ENCODE results near the gene SLC7A8. TPM values are rescaled to one million over a fixed set of nuclear protein-coding genes. Genes with fewer than 3 reads are reported as not detected.

The SLC7A8 gene
- total and polyA plus RNA-seq, 2 donors (not counting 1 experiment from before 2014, with no cell fraction given) = 1.4 to 10.2 TPM

- no peaks in the 10 kb centered on the region for H3K9me3 ChIP-seq (ENCODE audit: control insufficient read depth, insufficient read depth, low read depth, low read length)
- no peaks in the 10 kb centered on the region for H3K27me3 ChIP-seq (ENCODE audit: control insufficient read depth, insufficient read depth, low read length)
- peak overlapping the region; percentile 99 for H3K9ac ChIP-seq (ENCODE audit: insufficient read depth, low read length)
- no peaks in the 10 kb centered on the region for H3K4me1 ChIP-seq (ENCODE audit: control insufficient read depth, extremely low read depth, insufficient read depth, low read length)
- peak overlapping the region; percentile 92 for H3K4me2 ChIP-seq (ENCODE audit: extremely low read depth, insufficient read depth, low read length)
- H3K27ac ChIP-seq (ENCODE audit: insufficient read depth, low read length) = peak overlapping the region; percentile 98
- no peak for DNase-seq (ENCODE audit: low read depth in 2 of 2)
- peaks cover 76% of the 10 kb centered on the region for H3K79me2 ChIP-seq (ENCODE audit: control insufficient read depth, insufficient read depth, low read length)
- peak overlapping the region; percentile 79 to 93 (median 87) for H3K4me3 ChIP-seq (replicated peaks in 1 of 4; ENCODE audit: control extremely low read depth in 1 of 4, insufficient read depth in 1 of 4, low read depth in 3 of 4, low read length in 4 of 4)
- TF ChIP-seq CTCF (conservative IDR thresholded peaks at IDR 0.05 in 1 of 2, IDR thresholded peaks at IDR 0.05 in 1 of 2; ENCODE audit: low read depth in 1 of 2, low read length in 2 of 2) (peak; percentile 27), EZH2 (IDR thresholded peaks at IDR 0.05; ENCODE audit: low read length, missing control alignments) (no peak)
- no peaks in the 10 kb centered on the region for H4K20me1 ChIP-seq (ENCODE audit: control insufficient read depth, extremely low read depth, insufficient read depth, low read length)
- no peak overlapping the region for H2AFZ ChIP-seq (ENCODE audit: low read length)
- H3K36me3 ChIP-seq (ENCODE audit: control insufficient read depth, insufficient read depth, low read length) = peaks cover 15% of the 10 kb centered on the region
Observed at GRCh38 chr14:23093991-23094665, 89.3 kb downstream of the SLC7A8 start.

GRCh38 chr14:23093526-23093925 lies 89.9 kb downstream of the SLC7A8 start:
- Histone ChIP-seq H3K9ac (ENCODE audit: insufficient read depth, low read length) (peak overlapping the region; percentile 99), H3K27me3 (ENCODE audit: control insufficient read depth, insufficient read depth, low read length) (no peaks in the 10 kb centered on the region), H3K27ac (ENCODE audit: insufficient read depth, low read length) (peak overlapping the region; percentile 98), H4K20me1 (ENCODE audit: control insufficient read depth, extremely low read depth, insufficient read depth, low read length) (no peaks in the 10 kb centered on the region), H3K4me3 (replicated peaks in 1 of 4; ENCODE audit: control extremely low read depth in 1 of 4, insufficient read depth in 1 of 4, low read depth in 3 of 4, low read length in 4 of 4) (peak overlapping the region; percentile 79 to 93 (median 87)), H3K4me1 (ENCODE audit: control insufficient read depth, extremely low read depth, insufficient read depth, low read length) (no peaks in the 10 kb centered on the region), H3K9me3 (ENCODE audit: control insufficient read depth, insufficient read depth, low read depth, low read length) (no peaks in the 10 kb centered on the region), H3K36me3 (ENCODE audit: control insufficient read depth, insufficient read depth, low read length) (peaks cover 15% of the 10 kb centered on the region), H3K4me2 (ENCODE audit: extremely low read depth, insufficient read depth, low read length) (peak overlapping the region; percentile 92), H3K79me2 (ENCODE audit: control insufficient read depth, insufficient read depth, low read length) (peaks cover 73% of the 10 kb centered on the region), H2AFZ (ENCODE audit: low read length) (no peak overlapping the region)
- TF ChIP-seq EZH2 (IDR thresholded peaks at IDR 0.05; ENCODE audit: low read length, missing control alignments) (no peak), CTCF (conservative IDR thresholded peaks at IDR 0.05 in 1 of 2, IDR thresholded peaks at IDR 0.05 in 1 of 2; ENCODE audit: low read depth in 1 of 2, low read length in 2 of 2) (no peak)
- DNase-seq (ENCODE audit: low read depth in 2 of 2) = no peak

- H3K36me3 ChIP-seq (ENCODE audit: control insufficient read depth, insufficient read depth, low read length) = peaks cover 17% of the 10 kb centered on the region
Observed at GRCh38 chr14:23093104-23093503, 90.4 kb downstream of the SLC7A8 start.

More at GRCh38 chr14:23093104-23093503, 90.4 kb downstream of the SLC7A8 start:
- Histone ChIP-seq H2AFZ (ENCODE audit: low read length) (no peak overlapping the region), H3K4me2 (ENCODE audit: extremely low read depth, insufficient read depth, low read length) (peak overlapping the region; percentile 92), H3K79me2 (ENCODE audit: control insufficient read depth, insufficient read depth, low read length) (peaks cover 70% of the 10 kb centered on the region), H4K20me1 (ENCODE audit: control insufficient read depth, extremely low read depth, insufficient read depth, low read length) (no peaks in the 10 kb centered on the region), H3K4me3 (replicated peaks in 1 of 4; ENCODE audit: control extremely low read depth in 1 of 4, insufficient read depth in 1 of 4, low read depth in 3 of 4, low read length in 4 of 4) (peak overlapping the region in 2 of 4 experiments; percentile 86 to 93), H3K9ac (ENCODE audit: insufficient read depth, low read length) (no peak overlapping the region), H3K4me1 (ENCODE audit: control insufficient read depth, extremely low read depth, insufficient read depth, low read length) (no peaks in the 10 kb centered on the region), H3K27me3 (ENCODE audit: control insufficient read depth, insufficient read depth, low read length) (no peaks in the 10 kb centered on the region), H3K27ac (ENCODE audit: insufficient read depth, low read length) (no peak overlapping the region), H3K9me3 (ENCODE audit: control insufficient read depth, insufficient read depth, low read depth, low read length) (no peaks in the 10 kb centered on the region)
- TF ChIP-seq EZH2 (IDR thresholded peaks at IDR 0.05; ENCODE audit: low read length, missing control alignments) = no peak
- no peak for TF ChIP-seq CTCF (conservative IDR thresholded peaks at IDR 0.05 in 1 of 2, IDR thresholded peaks at IDR 0.05 in 1 of 2; ENCODE audit: low read depth in 1 of 2, low read length in 2 of 2)
- no peak for DNase-seq (ENCODE audit: low read depth in 2 of 2)
